ENCODE measurements around the gene KRT72. TPM values are rescaled to one million over a fixed set of nuclear protein-coding genes. Genes with fewer than 3 reads are reported as not detected.

The KRT72 gene
- total and polyA plus RNA-seq, 2 experiments from 2014 or later = not detected

DNA sequence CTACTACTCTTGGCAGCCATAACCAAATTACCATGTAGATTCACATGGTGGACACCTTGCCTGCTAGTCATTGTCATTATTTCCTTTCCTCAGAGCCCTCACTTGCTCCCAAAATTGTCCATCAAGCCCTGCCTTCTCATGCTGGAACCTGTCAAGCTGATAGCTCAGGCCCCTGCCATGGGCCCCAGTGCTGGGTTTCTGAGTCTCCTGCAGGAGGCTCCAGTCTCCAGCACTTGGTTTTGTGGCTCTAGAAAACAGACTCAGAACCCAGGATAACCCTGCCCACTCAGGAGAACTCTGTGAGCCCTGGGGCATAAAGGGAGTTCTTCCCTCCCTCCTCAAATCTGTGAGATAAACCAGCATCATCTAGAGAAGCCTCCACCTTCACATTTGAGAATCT is 59.1 kb downstream of the KRT72 start (continued):
- TF ChIP-seq, protein P1, sequence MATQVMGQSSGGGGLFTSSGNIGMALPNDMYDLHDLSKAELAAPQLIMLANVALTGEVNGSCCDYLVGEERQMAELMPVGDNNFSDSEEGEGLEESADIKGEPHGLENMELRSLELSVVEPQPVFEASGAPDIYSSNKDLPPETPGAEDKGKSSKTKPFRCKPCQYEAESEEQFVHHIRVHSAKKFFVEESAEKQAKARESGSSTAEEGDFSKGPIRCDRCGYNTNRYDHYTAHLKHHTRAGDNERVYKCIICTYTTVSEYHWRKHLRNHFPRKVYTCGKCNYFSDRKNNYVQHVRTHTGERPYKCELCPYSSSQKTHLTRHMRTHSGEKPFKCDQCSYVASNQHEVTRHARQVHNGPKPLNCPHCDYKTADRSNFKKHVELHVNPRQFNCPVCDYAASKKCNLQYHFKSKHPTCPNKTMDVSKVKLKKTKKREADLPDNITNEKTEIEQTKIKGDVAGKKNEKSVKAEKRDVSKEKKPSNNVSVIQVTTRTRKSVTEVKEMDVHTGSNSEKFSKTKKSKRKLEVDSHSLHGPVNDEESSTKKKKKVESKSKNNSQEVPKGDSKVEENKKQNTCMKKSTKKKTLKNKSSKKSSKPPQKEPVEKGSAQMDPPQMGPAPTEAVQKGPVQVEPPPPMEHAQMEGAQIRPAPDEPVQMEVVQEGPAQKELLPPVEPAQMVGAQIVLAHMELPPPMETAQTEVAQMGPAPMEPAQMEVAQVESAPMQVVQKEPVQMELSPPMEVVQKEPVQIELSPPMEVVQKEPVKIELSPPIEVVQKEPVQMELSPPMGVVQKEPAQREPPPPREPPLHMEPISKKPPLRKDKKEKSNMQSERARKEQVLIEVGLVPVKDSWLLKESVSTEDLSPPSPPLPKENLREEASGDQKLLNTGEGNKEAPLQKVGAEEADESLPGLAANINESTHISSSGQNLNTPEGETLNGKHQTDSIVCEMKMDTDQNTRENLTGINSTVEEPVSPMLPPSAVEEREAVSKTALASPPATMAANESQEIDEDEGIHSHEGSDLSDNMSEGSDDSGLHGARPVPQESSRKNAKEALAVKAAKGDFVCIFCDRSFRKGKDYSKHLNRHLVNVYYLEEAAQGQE (IDR thresholded peaks at IDR 0.05; ENCODE audit: unreplicated experiment) = no peak
- TF ChIP-seq JUNB (IDR thresholded peaks at IDR 0.05; ENCODE audit: unreplicated experiment) (no peak), EZH2phosphoT487 (IDR thresholded peaks at IDR 0.05; ENCODE audit: unreplicated experiment) (no peak)

DNA sequence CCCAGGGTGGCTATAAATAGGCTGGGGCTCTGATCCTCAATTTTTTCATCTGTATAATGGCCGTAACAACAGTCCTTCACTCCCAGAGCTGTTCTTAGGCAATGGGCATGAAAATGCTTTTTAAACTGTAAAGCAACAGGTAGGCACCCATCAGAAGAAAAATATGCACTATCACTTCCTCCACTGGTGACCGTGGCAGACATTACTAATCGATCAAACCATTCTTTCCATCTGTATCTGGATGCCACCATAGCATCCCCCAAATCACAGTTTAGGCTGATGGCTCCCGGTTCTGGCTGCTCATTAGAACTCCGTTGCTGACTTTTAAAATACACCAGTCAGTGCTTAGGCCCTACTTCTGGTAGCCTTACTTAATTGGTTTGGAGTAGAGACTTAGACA is 59.6 kb downstream of the KRT72 start:
- Histone ChIP-seq H2AFZ (no peak overlapping the region), H3K79me2 (replicated peaks; ENCODE audit: insufficient read depth) (no peaks in the 10 kb centered on the region), H3F3A (replicated peaks; ENCODE audit: low read depth) (no peaks in the 10 kb centered on the region), H4K20me1 (replicated peaks; ENCODE audit: insufficient read depth) (no peaks in the 10 kb centered on the region), H3K4me3 (no peak overlapping the region), H3K36me3 (ENCODE audit: insufficient read depth) (no peaks in the 10 kb centered on the region), H3K27ac (ENCODE audit: low read depth) (no peak overlapping the region), H3K4me1 (ENCODE audit: insufficient read depth) (no peaks in the 10 kb centered on the region), H3K9me2 (ENCODE audit: insufficient read depth) (no peaks in the 10 kb centered on the region), H3K27me3 (ENCODE audit: insufficient read depth) (no peaks in the 10 kb centered on the region), H3K4me2 (no peak overlapping the region)
- no peak overlapping the region for H3K4me3 Mint-ChIP-seq
- H3K36me3 Mint-ChIP-seq (ENCODE audit: low read depth) = no peaks in the 10 kb centered on the region
- DNase-seq (ENCODE audit: low spot score) (no peak), ATAC-seq (no peak)
- TF ChIP-seq, protein P2, sequence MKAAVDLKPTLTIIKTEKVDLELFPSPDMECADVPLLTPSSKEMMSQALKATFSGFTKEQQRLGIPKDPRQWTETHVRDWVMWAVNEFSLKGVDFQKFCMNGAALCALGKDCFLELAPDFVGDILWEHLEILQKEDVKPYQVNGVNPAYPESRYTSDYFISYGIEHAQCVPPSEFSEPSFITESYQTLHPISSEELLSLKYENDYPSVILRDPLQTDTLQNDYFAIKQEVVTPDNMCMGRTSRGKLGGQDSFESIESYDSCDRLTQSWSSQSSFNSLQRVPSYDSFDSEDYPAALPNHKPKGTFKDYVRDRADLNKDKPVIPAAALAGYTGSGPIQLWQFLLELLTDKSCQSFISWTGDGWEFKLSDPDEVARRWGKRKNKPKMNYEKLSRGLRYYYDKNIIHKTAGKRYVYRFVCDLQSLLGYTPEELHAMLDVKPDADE (IDR thresholded peaks at IDR 0.05) = no peak
- TF ChIP-seq JUNB (IDR thresholded peaks at IDR 0.05; ENCODE audit: unreplicated experiment) (no peak), EZH2phosphoT487 (IDR thresholded peaks at IDR 0.05; ENCODE audit: unreplicated experiment) (no peak), POLR2AphosphoS5 (IDR thresholded peaks at IDR 0.05; ENCODE audit: low read depth) (no peak), STAT1 (IDR thresholded peaks at IDR 0.05; ENCODE audit: unreplicated experiment) (no peak), NANOG (IDR thresholded peaks at IDR 0.05; ENCODE audit: borderline replicate concordance) (no peak), ZNF331 (CRISPR knock-in tag; IDR thresholded peaks at IDR 0.05; ENCODE audit: low read depth) (no peak), CREB1 (CRISPR knock-in tag; IDR thresholded peaks at IDR 0.05; ENCODE audit: low read depth) (no peak)
- TF ChIP-seq, protein P3, sequence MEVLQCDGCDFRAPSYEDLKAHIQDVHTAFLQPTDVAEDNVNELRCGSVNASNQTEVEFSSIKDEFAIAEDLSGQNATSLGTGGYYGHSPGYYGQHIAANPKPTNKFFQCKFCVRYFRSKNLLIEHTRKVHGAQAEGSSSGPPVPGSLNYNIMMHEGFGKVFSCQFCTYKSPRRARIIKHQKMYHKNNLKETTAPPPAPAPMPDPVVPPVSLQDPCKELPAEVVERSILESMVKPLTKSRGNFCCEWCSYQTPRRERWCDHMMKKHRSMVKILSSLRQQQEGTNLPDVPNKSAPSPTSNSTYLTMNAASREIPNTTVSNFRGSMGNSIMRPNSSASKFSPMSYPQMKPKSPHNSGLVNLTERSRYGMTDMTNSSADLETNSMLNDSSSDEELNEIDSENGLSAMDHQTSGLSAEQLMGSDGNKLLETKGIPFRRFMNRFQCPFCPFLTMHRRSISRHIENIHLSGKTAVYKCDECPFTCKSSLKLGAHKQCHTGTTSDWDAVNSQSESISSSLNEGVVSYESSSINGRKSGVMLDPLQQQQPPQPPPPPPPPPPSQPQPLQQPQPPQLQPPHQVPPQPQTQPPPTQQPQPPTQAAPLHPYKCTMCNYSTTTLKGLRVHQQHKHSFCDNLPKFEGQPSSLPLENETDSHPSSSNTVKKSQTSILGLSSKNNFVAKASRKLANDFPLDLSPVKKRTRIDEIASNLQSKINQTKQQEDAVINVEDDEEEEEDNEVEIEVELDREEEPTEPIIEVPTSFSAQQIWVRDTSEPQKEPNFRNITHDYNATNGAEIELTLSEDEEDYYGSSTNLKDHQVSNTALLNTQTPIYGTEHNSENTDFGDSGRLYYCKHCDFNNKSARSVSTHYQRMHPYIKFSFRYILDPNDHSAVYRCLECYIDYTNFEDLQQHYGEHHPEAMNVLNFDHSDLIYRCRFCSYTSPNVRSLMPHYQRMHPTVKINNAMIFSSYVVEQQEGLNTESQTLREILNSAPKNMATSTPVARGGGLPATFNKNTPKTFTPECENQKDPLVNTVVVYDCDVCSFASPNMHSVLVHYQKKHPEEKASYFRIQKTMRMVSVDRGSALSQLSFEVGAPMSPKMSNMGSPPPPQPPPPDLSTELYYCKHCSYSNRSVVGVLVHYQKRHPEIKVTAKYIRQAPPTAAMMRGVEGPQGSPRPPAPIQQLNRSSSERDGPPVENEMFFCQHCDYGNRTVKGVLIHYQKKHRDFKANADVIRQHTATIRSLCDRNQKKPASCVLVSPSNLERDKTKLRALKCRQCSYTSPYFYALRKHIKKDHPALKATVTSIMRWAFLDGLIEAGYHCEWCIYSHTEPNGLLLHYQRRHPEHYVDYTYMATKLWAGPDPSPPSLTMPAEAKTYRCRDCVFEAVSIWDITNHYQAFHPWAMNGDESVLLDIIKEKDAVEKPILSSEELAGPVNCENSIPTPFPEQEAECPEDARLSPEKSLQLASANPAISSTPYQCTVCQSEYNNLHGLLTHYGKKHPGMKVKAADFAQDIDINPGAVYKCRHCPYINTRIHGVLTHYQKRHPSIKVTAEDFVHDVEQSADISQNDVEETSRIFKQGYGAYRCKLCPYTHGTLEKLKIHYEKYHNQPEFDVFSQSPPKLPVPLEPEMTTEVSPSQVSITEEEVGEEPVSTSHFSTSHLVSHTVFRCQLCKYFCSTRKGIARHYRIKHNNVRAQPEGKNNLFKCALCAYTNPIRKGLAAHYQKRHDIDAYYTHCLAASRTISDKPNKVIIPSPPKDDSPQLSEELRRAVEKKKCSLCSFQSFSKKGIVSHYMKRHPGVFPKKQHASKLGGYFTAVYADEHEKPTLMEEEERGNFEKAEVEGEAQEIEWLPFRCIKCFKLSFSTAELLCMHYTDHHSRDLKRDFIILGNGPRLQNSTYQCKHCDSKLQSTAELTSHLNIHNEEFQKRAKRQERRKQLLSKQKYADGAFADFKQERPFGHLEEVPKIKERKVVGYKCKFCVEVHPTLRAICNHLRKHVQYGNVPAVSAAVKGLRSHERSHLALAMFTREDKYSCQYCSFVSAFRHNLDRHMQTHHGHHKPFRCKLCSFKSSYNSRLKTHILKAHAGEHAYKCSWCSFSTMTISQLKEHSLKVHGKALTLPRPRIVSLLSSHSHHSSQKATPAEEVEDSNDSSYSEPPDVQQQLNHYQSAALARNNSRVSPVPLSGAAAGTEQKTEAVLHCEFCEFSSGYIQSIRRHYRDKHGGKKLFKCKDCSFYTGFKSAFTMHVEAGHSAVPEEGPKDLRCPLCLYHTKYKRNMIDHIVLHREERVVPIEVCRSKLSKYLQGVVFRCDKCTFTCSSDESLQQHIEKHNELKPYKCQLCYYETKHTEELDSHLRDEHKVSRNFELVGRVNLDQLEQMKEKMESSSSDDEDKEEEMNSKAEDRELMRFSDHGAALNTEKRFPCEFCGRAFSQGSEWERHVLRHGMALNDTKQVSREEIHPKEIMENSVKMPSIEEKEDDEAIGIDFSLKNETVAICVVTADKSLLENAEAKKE (CRISPR knock-in tag; IDR thresholded peaks at IDR 0.05) = no peak
- TF ChIP-seq, protein P4, sequence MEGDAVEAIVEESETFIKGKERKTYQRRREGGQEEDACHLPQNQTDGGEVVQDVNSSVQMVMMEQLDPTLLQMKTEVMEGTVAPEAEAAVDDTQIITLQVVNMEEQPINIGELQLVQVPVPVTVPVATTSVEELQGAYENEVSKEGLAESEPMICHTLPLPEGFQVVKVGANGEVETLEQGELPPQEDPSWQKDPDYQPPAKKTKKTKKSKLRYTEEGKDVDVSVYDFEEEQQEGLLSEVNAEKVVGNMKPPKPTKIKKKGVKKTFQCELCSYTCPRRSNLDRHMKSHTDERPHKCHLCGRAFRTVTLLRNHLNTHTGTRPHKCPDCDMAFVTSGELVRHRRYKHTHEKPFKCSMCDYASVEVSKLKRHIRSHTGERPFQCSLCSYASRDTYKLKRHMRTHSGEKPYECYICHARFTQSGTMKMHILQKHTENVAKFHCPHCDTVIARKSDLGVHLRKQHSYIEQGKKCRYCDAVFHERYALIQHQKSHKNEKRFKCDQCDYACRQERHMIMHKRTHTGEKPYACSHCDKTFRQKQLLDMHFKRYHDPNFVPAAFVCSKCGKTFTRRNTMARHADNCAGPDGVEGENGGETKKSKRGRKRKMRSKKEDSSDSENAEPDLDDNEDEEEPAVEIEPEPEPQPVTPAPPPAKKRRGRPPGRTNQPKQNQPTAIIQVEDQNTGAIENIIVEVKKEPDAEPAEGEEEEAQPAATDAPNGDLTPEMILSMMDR (conservative IDR thresholded peaks at IDR 0.05; ENCODE audit: low read depth in 2 of 2) = no peak
- H3K27ac Mint-ChIP-seq = no peak overlapping the region
- H3K4me1 Mint-ChIP-seq = no peaks in the 10 kb centered on the region
- H3K9me3 Mint-ChIP-seq = no peaks in the 10 kb centered on the region
- peaks cover 17% of the 10 kb centered on the region for H3K27me3 Mint-ChIP-seq (ENCODE audit: insufficient read depth, low read depth, poor library complexity)

Data from GM23338 (cell line).